ENCODE data around the gene UNC5A.

- TF ChIP-seq ZBTB33 (IDR thresholded peaks at IDR 0.05) (no peak), NRF1 (conservative IDR thresholded peaks at IDR 0.05; ENCODE audit: low read depth, low read length) (no peak), CTCF (IDR thresholded peaks at IDR 0.05 in 2 of 3, conservative IDR thresholded peaks at IDR 0.05 in 1 of 3; ENCODE audit: control insufficient read depth in 2 of 3, extremely low read depth in 1 of 3, insufficient read depth in 1 of 3, low read depth in 3 of 3, low read length in 3 of 3) (no peak), NFIC (IDR thresholded peaks at IDR 0.05; ENCODE audit: low read depth, low read length) (no peak), POLR2AphosphoS5 (IDR thresholded peaks at IDR 0.05; ENCODE audit: low read length) (no peak)
Measured at GRCh38 chr5:176798086-176798876, 12.1 kb upstream of the UNC5A start.

Measured in GM12878 (cell line).